Tibial nerve (tissue), 4 donors: ENCODE results near the gene PLCD3. TPM values are rescaled to one million over a fixed set of nuclear protein-coding genes. Genes with fewer than 3 reads are reported as not detected.

Experiments used
- DNase-seq, 2 donors: peaks; one replicate each; pipeline ENCODE4 v3.0.0-alpha.2; 2019; ENCODE audit warnings: low spot score in 2 of 2
- H3K27ac ChIP-seq, 4 donors: fragments of 200-600 bp; sonication (generic) in 3 of 4; one replicate each; pipeline ENCODE4 v1.5.1; 2017 to 2019; ENCODE audit warnings: mild to moderate bottlenecking in 1 of 4
- H3K27me3 ChIP-seq, 2 donors: fragments of 200-600 bp; sonication (generic) in 1 of 2; one replicate each; pipeline versions ENCODE4 v1.5.1 to v1.6.0; 2017 to 2019
- H3K36me3 ChIP-seq, 3 donors: fragments of 200-600 bp; sonication (generic); one replicate each; pipeline ENCODE4 v1.5.1; 2018 to 2019
- H3K4me1 ChIP-seq, 4 donors: fragments of 200-600 bp; sonication (generic) in 3 of 4; one replicate each; pipeline ENCODE4 v1.5.1; 2017 to 2019
- H3K4me3 ChIP-seq, 4 donors: fragments of 200-600 bp; sonication (generic) in 3 of 4; one replicate each; pipeline ENCODE4 v1.5.1; 2017 to 2019; ENCODE audit warnings: mild to moderate bottlenecking in 1 of 4, moderate library complexity in 1 of 4
- H3K9me3 ChIP-seq, 4 donors: fragments of 200-600 bp; sonication (generic) in 3 of 4; one replicate each; pipeline ENCODE4 v1.5.1; 2017 to 2019
- CTCF ChIP-seq, 5 experiments: fragments of 200-600 bp in 3 of 5; fragments of 450-650 bp in 2 of 5; sonication (generic) in 3 of 5; IDR thresholded peaks; one replicate each; pipeline ENCODE4 v1.5.1; 2016 to 2019; ENCODE audit warnings: antibody characterized with exemption in 5 of 5, mild to moderate bottlenecking in 3 of 5, moderate library complexity in 2 of 5
- EP300 ChIP-seq, 2 donors: sonication (generic); formaldehyde crosslinking; IDR thresholded peaks; one replicate each; pipeline ENCODE4 v1.6.1; 2017; ENCODE audit warnings: antibody characterized with exemption in 2 of 2, mild to moderate bottlenecking in 1 of 2
- POLR2A ChIP-seq, 2 donors: fragments of 450-650 bp; IDR thresholded peaks; one replicate each; pipeline ENCODE4 v1.6.1; 2017; ENCODE audit warnings: antibody characterized with exemption in 2 of 2, mild to moderate bottlenecking in 2 of 2, moderate library complexity in 2 of 2
- WGBS, 2 donors: methylation state at CpG; one replicate each; pipeline ENCODE4 v1.1.5; 2018; 5-methylcytosine and 5-hydroxymethylcytosine counted together
- total RNA-seq, 4 donors: library from RNA; depleted of rRNA; stranded (reverse); fragments of >200 nt; gene quantifications; one replicate each; pipeline ENCODE4 v1.1.0, GENCODE V29; 2016

PLCD3 gene
- total RNA-seq, 4 donors from 2014 or later, result 45.7 to 103 (median 69.3) TPM

GRCh38 chr17:45129426-45129939, 2.8 kb downstream of the PLCD3 start:
- no peaks in the 10 kb centered on the region for H3K36me3 ChIP-seq
- 74 to 85% methylated on average over 10 of the region's 10 CpGs for WGBS, 2 donors
- TF ChIP-seq POLR2A (IDR thresholded peaks at IDR 0.05) (no peak), EP300 (IDR thresholded peaks at IDR 0.05) (peak in 1 of 2 donors; percentile 24)
- no peak for DNase-seq
- peak overlapping the region in 2 of 4 donors; percentile 87 to 100 for H3K27ac ChIP-seq
- no peak overlapping the region for H3K4me3 ChIP-seq
- no peaks in the 10 kb centered on the region for H3K27me3 ChIP-seq
- peaks cover 0 to 69% (median 28%) of the 10 kb centered on the region in 4 donors for H3K4me1 ChIP-seq
- H3K9me3 ChIP-seq, result no peaks in the 10 kb centered on the region

- no peak for DNase-seq
- no peak overlapping the region for H3K4me3 ChIP-seq
- H3K27ac ChIP-seq, result peak overlapping the region in 2 of 4 donors; percentile 87 to 100
- H3K27me3 ChIP-seq, result no peaks in the 10 kb centered on the region
- H3K4me1 ChIP-seq, result peaks cover 0 to 74% (median 33%) of the 10 kb centered on the region in 4 donors
- 95 to 98% methylated on average over 2 of the region's 2 CpGs for WGBS, 2 donors
- H3K9me3 ChIP-seq, result no peaks in the 10 kb centered on the region
- H3K36me3 ChIP-seq, result no peaks in the 10 kb centered on the region
- TF ChIP-seq EP300 (IDR thresholded peaks at IDR 0.05) (no peak), POLR2A (IDR thresholded peaks at IDR 0.05) (no peak), CTCF (IDR thresholded peaks at IDR 0.05) (no peak)
Measured at GRCh38 chr17:45128989-45129388, 3.3 kb downstream of the PLCD3 start.

- Histone ChIP-seq H3K4me3 (peak overlapping the region in 1 of 4 donors; percentile 18), H3K27ac (peak overlapping the region; percentile 63 to 100 (median 81)), H3K4me1 (peaks cover 0 to 80% (median 36%) of the 10 kb centered on the region in 4 donors)
Measured at GRCh38 chr17:45128331-45128730, 4.0 kb downstream of the PLCD3 start.

GRCh38 chr17:45127548-45128300, 4.6 kb downstream of the PLCD3 start:
- WGBS, 2 donors, result 39 to 41% methylated on average over 17 to 20 of the region's 20 CpGs
- TF ChIP-seq EP300 (IDR thresholded peaks at IDR 0.05), result no peak
- no peak for TF ChIP-seq CTCF (IDR thresholded peaks at IDR 0.05)
- TF ChIP-seq POLR2A (IDR thresholded peaks at IDR 0.05), result no peak
- peak overlapping the region; percentile 63 to 100 (median 81) for H3K27ac ChIP-seq
- no peaks in the 10 kb centered on the region for H3K9me3 ChIP-seq
- H3K4me3 ChIP-seq, result peak overlapping the region in 1 of 4 donors; percentile 18
- no peaks in the 10 kb centered on the region for H3K36me3 ChIP-seq
- DNase-seq, result peak; percentile 55 to 59
- no peaks in the 10 kb centered on the region for H3K27me3 ChIP-seq
- H3K4me1 ChIP-seq, result peaks cover 0 to 84% (median 36%) of the 10 kb centered on the region in 4 donors

More at GRCh38 chr17:45128331-45128730, 4.0 kb downstream of the PLCD3 start:
- WGBS, 2 donors, result 65 to 67% methylated on average over 4 to 5 of the region's 5 CpGs
- Histone ChIP-seq H3K27me3 (no peaks in the 10 kb centered on the region), H3K9me3 (no peaks in the 10 kb centered on the region), H3K36me3 (no peaks in the 10 kb centered on the region)
- no peak for DNase-seq
- TF ChIP-seq EP300 (IDR thresholded peaks at IDR 0.05), result no peak
- no peak for TF ChIP-seq CTCF (IDR thresholded peaks at IDR 0.05)
- TF ChIP-seq POLR2A (IDR thresholded peaks at IDR 0.05), result no peak

GRCh38 chr17:45127207-45127547, 5.1 kb downstream of the PLCD3 start:
- Histone ChIP-seq H3K36me3 (no peaks in the 10 kb centered on the region), H3K9me3 (no peaks in the 10 kb centered on the region), H3K4me1 (peaks cover 0 to 90% (median 36%) of the 10 kb centered on the region in 4 donors), H3K4me3 (no peak overlapping the region), H3K27me3 (no peaks in the 10 kb centered on the region), H3K27ac (peak overlapping the region in 2 of 4 donors; percentile 87 to 100)
- no peak for DNase-seq
- no peak for TF ChIP-seq EP300 (IDR thresholded peaks at IDR 0.05)
- TF ChIP-seq POLR2A (IDR thresholded peaks at IDR 0.05), result no peak
- no peak for TF ChIP-seq CTCF (IDR thresholded peaks at IDR 0.05)
- 83 to 92% methylated on average over 5 to 8 of the region's 8 CpGs for WGBS, 2 donors
